ENCODE data around the gene ATMIN.

ATMIN gene

DNA sequence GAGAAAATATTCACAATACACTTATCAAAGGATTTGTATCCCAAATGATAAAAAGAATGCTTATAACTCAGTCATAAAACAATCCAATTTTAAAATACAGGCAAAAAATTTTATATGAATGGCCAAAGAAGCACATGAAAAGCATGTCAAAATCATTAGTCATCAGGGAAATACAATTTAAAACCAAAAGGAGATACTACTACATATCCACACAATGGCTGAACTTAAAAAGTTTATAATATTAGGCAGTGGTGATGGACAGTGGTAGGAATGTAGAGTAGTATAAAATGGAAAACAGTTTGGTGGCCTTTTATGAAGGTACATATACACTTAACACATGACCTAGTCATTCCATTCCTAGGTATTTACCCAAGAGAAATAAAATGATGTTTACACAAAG lies 41.2 kb upstream of the ATMIN start:
- no peaks in the 10 kb centered on the region for H3K27me3 ChIP-seq (ENCODE audit: control insufficient read depth, insufficient read depth, low read length)
- H3K4me3 ChIP-seq (ENCODE audit: low read depth, low read length): no peak overlapping the region
- H3K9me3 ChIP-seq (ENCODE audit: control insufficient read depth, insufficient read depth, low read length): no peaks in the 10 kb centered on the region
- no peak overlapping the region for H3K9ac ChIP-seq (ENCODE audit: low read depth, low read length)
- H3K36me3 ChIP-seq (ENCODE audit: control insufficient read depth, insufficient read depth, low read length): peaks cover 10% of the 10 kb centered on the region; the same call in 1 of the 2 replicates
- H3K27ac ChIP-seq (ENCODE audit: low read depth, low read length): no peak overlapping the region
- peaks cover 6% of the 10 kb centered on the region; the same call in 1 of the 2 replicates for H3K4me1 ChIP-seq (ENCODE audit: control insufficient read depth, insufficient read depth, low read length)

DNA sequence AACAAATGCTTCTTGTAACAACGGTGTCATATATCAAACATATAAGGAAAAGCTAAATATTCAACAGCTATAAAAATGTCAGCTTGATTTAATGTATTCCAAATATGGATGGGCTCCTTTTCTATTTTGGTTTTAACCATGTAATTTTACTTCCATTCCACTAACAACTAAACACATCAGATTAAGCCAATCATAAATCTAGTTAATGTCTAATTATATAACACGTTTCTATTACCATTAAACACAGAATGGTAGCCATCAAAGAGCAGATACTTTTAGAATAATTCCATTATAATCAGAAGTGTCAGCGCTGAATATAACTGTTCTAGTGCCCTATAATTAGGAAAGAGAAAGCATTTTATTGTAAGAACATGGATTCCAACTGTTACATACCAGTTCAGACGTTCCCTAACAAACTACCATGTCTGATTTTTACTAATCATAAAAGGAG lies 38.9 kb upstream of the ATMIN start:
- Histone ChIP-seq H3K36me3 (ENCODE audit: control insufficient read depth, insufficient read depth, low read length) (peaks cover 10% of the 10 kb centered on the region; the same call in 1 of the 2 replicates), H3K9me3 (ENCODE audit: control insufficient read depth, insufficient read depth, low read length) (no peaks in the 10 kb centered on the region), H3K27me3 (ENCODE audit: control insufficient read depth, insufficient read depth, low read length) (no peaks in the 10 kb centered on the region), H3K27ac (ENCODE audit: low read depth, low read length) (no peak overlapping the region), H3K4me3 (ENCODE audit: low read depth, low read length) (no peak overlapping the region), H3K9ac (ENCODE audit: low read depth, low read length) (no peak overlapping the region), H3K4me1 (ENCODE audit: control insufficient read depth, insufficient read depth, low read length) (peaks cover 6% of the 10 kb centered on the region; the same call in 1 of the 2 replicates)

GRCh38 chr16:80997139-80997798 lies 38.4 kb upstream of the ATMIN start:
- no peaks in the 10 kb centered on the region for H3K9me3 ChIP-seq (ENCODE audit: control insufficient read depth, insufficient read depth, low read length)
- peaks cover 6% of the 10 kb centered on the region; the same call in 1 of the 2 replicates for H3K4me1 ChIP-seq (ENCODE audit: control insufficient read depth, insufficient read depth, low read length)
- no peak overlapping the region for H3K4me3 ChIP-seq (ENCODE audit: low read depth, low read length)
- no peaks in the 10 kb centered on the region for H3K27me3 ChIP-seq (ENCODE audit: control insufficient read depth, insufficient read depth, low read length)
- no peak overlapping the region for H3K9ac ChIP-seq (ENCODE audit: low read depth, low read length)
- H3K36me3 ChIP-seq (ENCODE audit: control insufficient read depth, insufficient read depth, low read length): peaks cover 10% of the 10 kb centered on the region; the same call in 1 of the 2 replicates
- H3K27ac ChIP-seq (ENCODE audit: low read depth, low read length): no peak overlapping the region

GRCh38 chr16:80997964-80998620 lies 37.5 kb upstream of the ATMIN start:
- Histone ChIP-seq H3K27ac (ENCODE audit: low read depth, low read length) (no peak overlapping the region), H3K36me3 (ENCODE audit: control insufficient read depth, insufficient read depth, low read length) (peaks cover 10% of the 10 kb centered on the region; the same call in 1 of the 2 replicates), H3K27me3 (ENCODE audit: control insufficient read depth, insufficient read depth, low read length) (no peaks in the 10 kb centered on the region), H3K4me3 (ENCODE audit: low read depth, low read length) (no peak overlapping the region), H3K9me3 (ENCODE audit: control insufficient read depth, insufficient read depth, low read length) (no peaks in the 10 kb centered on the region), H3K9ac (ENCODE audit: low read depth, low read length) (no peak overlapping the region), H3K4me1 (ENCODE audit: control insufficient read depth, insufficient read depth, low read length) (peaks cover 6% of the 10 kb centered on the region; the same call in 1 of the 2 replicates)

DNA sequence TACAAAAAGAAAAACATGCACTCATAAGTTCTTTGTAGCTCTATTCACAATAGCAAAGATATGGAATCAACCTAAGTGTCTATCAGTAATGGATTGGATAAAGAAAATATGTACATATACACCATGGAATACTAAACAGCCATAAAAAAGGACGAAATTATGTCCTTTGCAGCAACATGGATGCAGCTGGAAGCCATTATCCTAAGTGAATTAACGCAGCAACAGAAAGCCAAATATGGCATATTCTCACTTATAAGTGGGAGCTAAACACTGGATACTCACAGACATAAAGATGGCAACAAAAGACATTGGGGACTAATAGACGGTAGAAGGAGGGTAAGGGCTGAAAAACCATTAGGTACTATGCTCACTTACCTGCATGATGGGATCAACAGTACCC lies 34.8 kb upstream of the ATMIN start:
- Histone ChIP-seq H3K9ac (ENCODE audit: low read depth, low read length) (no peak overlapping the region), H3K4me3 (ENCODE audit: low read depth, low read length) (no peak overlapping the region), H3K27ac (ENCODE audit: low read depth, low read length) (no peak overlapping the region), H3K36me3 (ENCODE audit: control insufficient read depth, insufficient read depth, low read length) (peaks cover 6% of the 10 kb centered on the region; the same call in 1 of the 2 replicates), H3K4me1 (ENCODE audit: control insufficient read depth, insufficient read depth, low read length) (peaks cover 13% of the 10 kb centered on the region; the same call in 1 of the 2 replicates), H3K27me3 (ENCODE audit: control insufficient read depth, insufficient read depth, low read length) (no peaks in the 10 kb centered on the region), H3K9me3 (ENCODE audit: control insufficient read depth, insufficient read depth, low read length) (no peaks in the 10 kb centered on the region)

- Histone ChIP-seq H3K27me3 (ENCODE audit: control insufficient read depth, insufficient read depth, low read length) (no peaks in the 10 kb centered on the region), H3K27ac (ENCODE audit: low read depth, low read length) (no peak overlapping the region), H3K4me1 (ENCODE audit: control insufficient read depth, insufficient read depth, low read length) (peaks cover 14% of the 10 kb centered on the region; the same call in 1 of the 2 replicates), H3K9ac (ENCODE audit: low read depth, low read length) (no peak overlapping the region), H3K4me3 (ENCODE audit: low read depth, low read length) (no peak overlapping the region), H3K36me3 (ENCODE audit: control insufficient read depth, insufficient read depth, low read length) (0 out of 2 replicates have a peak, but pooled peaks cover 3% of the 10 kb centered on the region), H3K9me3 (ENCODE audit: control insufficient read depth, insufficient read depth, low read length) (no peaks in the 10 kb centered on the region)
Observed at GRCh38 chr16:81001330-81001729, 34.3 kb upstream of the ATMIN start.

DNA sequence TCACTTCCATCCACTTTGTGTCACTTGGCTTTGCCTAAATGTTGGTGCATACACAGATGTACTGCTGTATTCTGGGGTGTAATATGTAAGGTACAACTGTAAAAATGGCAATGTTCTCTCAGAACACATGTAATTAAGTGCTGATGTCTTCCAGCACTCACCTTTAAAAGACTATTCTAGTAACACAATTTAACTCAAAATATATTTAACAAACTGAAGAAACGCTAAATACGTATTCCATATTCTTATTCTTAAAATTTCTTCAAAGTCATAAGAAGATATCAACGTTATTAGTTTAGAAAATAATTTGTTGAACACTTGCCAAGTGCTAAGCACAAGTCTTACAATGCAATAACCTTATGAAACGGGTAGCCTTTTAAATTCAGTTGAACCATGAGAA lies 32.6 kb upstream of the ATMIN start:
- no peak overlapping the region for H3K9ac ChIP-seq (ENCODE audit: low read depth, low read length)
- no peak overlapping the region for H3K27ac ChIP-seq (ENCODE audit: low read depth, low read length)

DNA sequence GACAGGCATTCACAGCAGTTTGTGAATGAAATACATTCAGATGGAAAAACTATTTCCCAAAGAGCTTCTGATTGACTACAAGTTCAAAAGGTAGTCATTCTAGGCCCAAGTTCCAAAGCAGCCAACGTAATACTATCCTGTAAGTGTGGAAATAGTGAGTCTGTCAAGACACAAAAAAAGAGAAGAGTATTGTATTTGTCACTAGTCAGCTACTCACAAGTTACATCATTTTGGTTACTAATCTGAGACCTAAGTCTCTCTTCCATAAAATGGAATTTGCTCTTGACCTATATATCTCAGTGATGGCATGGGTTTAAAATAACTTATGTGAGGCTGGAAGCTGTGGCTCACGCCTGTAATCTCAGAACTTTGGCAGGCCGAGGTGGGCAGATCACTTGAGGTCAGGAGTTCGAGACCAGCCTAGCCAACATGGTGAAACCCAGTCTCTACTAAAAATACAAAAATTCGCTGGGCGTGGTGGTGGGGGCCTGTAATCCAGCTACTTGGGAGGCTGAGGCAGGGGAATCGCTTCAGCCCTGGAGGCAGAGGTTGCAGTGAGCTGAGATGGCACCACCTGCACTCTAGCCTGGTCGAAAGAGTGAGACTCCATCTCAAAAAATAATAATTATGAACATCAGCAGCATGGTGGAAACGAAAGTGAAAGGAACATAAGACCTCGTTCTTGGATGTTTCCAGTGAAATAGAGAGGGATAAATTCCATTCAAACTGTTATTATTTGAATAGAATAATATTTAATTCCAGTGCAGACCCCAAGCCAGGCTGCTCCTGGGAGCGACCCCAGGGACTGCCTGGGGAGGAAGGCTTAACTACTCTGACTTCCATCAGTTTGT lies 31.8 kb upstream of the ATMIN start:
- H3K4me1 ChIP-seq (ENCODE audit: control insufficient read depth, insufficient read depth, low read length): peaks cover 14% of the 10 kb centered on the region; the same call in 1 of the 2 replicates
- no peaks in the 10 kb centered on the region for H3K27me3 ChIP-seq (ENCODE audit: control insufficient read depth, insufficient read depth, low read length)
- no peaks in the 10 kb centered on the region for H3K36me3 ChIP-seq (ENCODE audit: control insufficient read depth, insufficient read depth, low read length)
- H3K4me3 ChIP-seq (ENCODE audit: low read depth, low read length): no peak overlapping the region
- no peak overlapping the region for H3K27ac ChIP-seq (ENCODE audit: low read depth, low read length)
- H3K9ac ChIP-seq (ENCODE audit: low read depth, low read length): no peak overlapping the region
- H3K9me3 ChIP-seq (ENCODE audit: control insufficient read depth, insufficient read depth, low read length): no peaks in the 10 kb centered on the region

More for the DNA sequence above, 32.6 kb upstream of the ATMIN start:
- Histone ChIP-seq H3K9me3 (ENCODE audit: control insufficient read depth, insufficient read depth, low read length) (no peaks in the 10 kb centered on the region), H3K4me1 (ENCODE audit: control insufficient read depth, insufficient read depth, low read length) (peaks cover 14% of the 10 kb centered on the region; the same call in 1 of the 2 replicates), H3K36me3 (ENCODE audit: control insufficient read depth, insufficient read depth, low read length) (no peaks in the 10 kb centered on the region), H3K27me3 (ENCODE audit: control insufficient read depth, insufficient read depth, low read length) (no peaks in the 10 kb centered on the region), H3K4me3 (ENCODE audit: low read depth, low read length) (no peak overlapping the region)

DNA sequence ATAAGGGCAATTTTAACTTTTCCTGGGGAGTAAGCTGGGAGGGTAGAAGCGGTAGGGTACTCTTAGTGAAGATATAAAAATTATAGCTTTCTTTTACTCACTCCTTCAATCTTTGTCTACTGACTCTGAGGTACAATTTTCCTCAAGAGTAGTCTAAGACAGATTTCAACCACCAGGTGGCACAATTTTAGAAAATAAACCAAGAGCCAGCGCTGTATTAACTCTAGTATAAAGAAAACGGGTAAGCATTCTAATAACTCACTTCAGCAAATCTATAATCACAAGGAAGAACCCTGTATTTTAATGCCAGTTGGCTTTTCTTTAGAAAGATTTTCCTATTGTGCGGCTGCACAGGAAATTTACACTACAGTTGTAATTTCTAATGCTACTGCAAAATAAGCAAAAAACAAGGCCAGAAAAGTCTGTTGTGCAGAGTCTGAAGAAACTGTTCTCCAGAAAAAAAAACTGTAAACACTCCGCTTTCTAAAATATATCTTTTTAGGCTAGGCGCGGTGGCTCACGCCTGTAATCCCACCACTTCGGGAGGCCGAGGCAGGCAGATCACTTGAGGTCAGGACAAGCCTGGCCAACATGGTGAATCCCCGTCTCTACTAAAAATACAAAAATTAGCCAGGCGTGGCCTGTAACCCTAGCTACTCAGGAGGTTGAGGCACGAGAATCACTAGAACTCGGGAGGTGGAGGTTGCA lies 30.8 kb upstream of the ATMIN start:
- Histone ChIP-seq H3K27me3 (ENCODE audit: control insufficient read depth, insufficient read depth, low read length) (no peaks in the 10 kb centered on the region), H3K36me3 (ENCODE audit: control insufficient read depth, insufficient read depth, low read length) (peaks cover 5% of the 10 kb centered on the region; the same call in 1 of the 2 replicates), H3K4me1 (ENCODE audit: control insufficient read depth, insufficient read depth, low read length) (peaks cover 14% of the 10 kb centered on the region; the same call in 1 of the 2 replicates), H3K27ac (ENCODE audit: low read depth, low read length) (no peak overlapping the region), H3K9me3 (ENCODE audit: control insufficient read depth, insufficient read depth, low read length) (no peaks in the 10 kb centered on the region), H3K4me3 (ENCODE audit: low read depth, low read length) (peak overlapping the region; percentile 29), H3K9ac (ENCODE audit: low read depth, low read length) (no peak overlapping the region)

GRCh38 chr16:81005610-81006161 lies 30.0 kb upstream of the ATMIN start:
- H3K9ac ChIP-seq (ENCODE audit: low read depth, low read length): peak overlapping the region; percentile 99; the same call in 1 of the 2 replicates
- peaks cover 5% of the 10 kb centered on the region; the same call in 1 of the 2 replicates for H3K36me3 ChIP-seq (ENCODE audit: control insufficient read depth, insufficient read depth, low read length)
- H3K4me3 ChIP-seq (ENCODE audit: low read depth, low read length): peak overlapping the region; percentile 81
- peaks cover 14% of the 10 kb centered on the region; the same call in 1 of the 2 replicates for H3K4me1 ChIP-seq (ENCODE audit: control insufficient read depth, insufficient read depth, low read length)
- no peaks in the 10 kb centered on the region for H3K9me3 ChIP-seq (ENCODE audit: control insufficient read depth, insufficient read depth, low read length)
- H3K27ac ChIP-seq (ENCODE audit: low read depth, low read length): no peak overlapping the region
- no peaks in the 10 kb centered on the region for H3K27me3 ChIP-seq (ENCODE audit: control insufficient read depth, insufficient read depth, low read length)

Measured in HUES48 (cell line).